22Rv1 (cell line): ENCODE measurements around the gene RBMS3.
"Not testable (repeated sequence)": the region's sequence is repeated elsewhere in the genome, so short reads cannot be mapped to it uniquely, and the experiment has no call there.

Experiments
- H3K27ac ChIP-seq: fragments of 450-650 bp; 2 replicates; pipeline ENCODE4 v1.5.1; 2017
- CTCF ChIP-seq: fragments of 450-650 bp; IDR thresholded peaks from 2 replicates; pipeline ENCODE4 v1.5.1; 2017; ENCODE audit warnings: mild to moderate bottlenecking
- ZFX ChIP-seq: fragments of 450-650 bp; IDR thresholded peaks from 2 replicates; pipeline ENCODE4 v1.6.1; 2017; ENCODE audit warnings: antibody characterized with exemption, borderline replicate concordance

RBMS3 gene

DNA sequence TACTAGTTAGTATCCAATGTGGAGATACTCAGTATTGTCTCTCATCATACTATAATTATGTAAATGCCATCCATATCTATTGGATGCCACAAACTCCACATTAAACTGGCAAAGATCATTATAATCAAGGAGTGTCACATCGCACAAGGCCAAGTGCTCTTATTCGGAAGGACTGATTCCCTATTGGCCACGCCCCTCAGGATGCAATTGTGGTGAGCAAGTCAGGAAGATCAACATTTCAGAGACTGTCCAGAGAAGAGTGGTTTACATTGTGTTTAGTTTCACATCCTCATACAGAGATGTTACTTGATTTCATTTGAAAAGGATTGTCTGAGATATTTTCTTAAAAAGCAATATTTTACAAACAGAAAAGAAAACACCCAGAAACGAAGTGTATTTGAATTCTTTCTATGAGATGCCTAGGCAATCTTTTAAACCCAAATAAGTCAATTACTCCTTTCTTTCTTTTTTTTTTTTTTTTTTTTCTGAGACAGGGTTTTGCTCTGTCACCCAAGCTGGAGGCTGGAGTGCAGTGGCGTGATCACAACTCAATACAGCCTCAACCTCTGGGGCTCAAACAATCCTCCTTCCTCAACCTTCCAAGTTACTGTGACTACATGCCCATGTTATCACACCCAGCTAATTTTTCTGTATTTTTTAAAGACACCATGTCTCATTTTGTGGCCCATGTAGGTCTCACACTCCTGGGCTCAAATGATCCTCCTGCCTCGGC lies 369.1 kb downstream of the RBMS3 start:
- TF ChIP-seq ZFX (no peak), CTCF (no peak)
- H3K27ac ChIP-seq: no peak overlapping the region

DNA sequence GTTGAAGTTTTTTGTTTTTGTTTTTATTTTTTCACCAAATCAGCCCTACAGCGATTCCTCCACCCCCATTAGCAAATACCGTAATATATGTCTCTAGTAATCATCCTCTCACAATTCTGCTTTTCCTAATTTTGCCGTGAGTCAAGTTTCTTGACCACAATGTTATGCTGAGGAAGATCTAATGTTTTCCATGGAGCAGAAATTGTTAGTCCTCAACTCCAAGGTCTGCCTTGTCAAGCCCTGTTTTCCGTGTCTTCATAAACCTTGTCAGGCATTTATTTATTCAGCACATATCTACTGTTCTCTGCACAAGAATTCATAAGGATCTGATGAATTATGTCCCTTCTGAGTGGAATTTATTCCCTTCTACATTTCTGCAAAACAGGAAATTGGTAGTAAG lies 372.8 kb downstream of the RBMS3 start:
- H3K27ac ChIP-seq: no peak overlapping the region

GRCh38 chr3:29655015-29655747 lies 374.3 kb downstream of the RBMS3 start:
- no peak overlapping the region for H3K27ac ChIP-seq
- TF ChIP-seq CTCF (no peak), ZFX (no peak)

More for the DNA sequence above, 372.8 kb downstream of the RBMS3 start:
- TF ChIP-seq ZFX (no peak), CTCF (no peak)

DNA sequence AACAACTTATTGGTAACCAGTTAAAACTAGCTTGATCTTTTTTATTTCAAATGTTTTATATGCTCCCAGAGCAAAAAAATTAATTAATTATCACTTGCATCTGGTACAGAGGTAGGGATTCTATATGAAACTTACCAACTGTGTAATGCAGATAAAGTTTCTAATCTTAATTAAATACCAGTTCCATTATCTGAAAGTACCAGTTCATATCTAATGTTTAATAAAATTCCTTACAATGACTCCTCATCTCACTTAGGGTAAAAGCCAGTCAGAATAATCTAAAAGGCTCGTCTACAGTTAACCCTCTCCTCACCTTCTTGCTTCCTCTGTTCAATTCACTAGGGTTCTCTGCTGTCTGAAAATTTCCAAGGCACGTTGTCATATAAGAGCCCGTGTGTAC lies 384.8 kb downstream of the RBMS3 start:
- no peak overlapping the region for H3K27ac ChIP-seq
- no peak for TF ChIP-seq CTCF
- TF ChIP-seq ZFX: no peak

- H3K27ac ChIP-seq: no peak overlapping the region
- TF ChIP-seq ZFX: no peak
- TF ChIP-seq CTCF: no peak
Observed at GRCh38 chr3:29668233-29668632, 387.4 kb downstream of the RBMS3 start.

- no peak overlapping the region for H3K27ac ChIP-seq
- TF ChIP-seq CTCF: no peak
- TF ChIP-seq ZFX: no peak
Observed at GRCh38 chr3:29668728-29669127, 387.9 kb downstream of the RBMS3 start.

DNA sequence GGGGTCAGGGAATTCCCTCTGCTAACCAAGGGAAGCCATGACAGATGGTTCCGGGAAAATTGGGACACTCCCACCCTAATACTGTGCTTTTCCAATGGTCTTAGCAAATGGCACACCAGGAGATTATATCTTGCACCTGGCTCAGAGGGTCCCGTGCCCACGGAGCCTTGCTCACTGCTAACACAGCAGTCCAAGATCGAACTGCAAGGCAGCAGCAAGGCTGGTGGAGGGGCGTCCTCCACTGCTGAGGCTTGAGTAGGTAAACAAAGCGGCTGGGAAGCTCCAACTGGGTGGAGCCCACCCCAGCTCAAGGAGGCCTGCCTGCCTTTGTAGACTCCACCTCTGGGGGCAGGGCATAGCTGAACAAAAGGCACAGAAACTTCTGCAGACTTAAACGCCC lies 389.6 kb downstream of the RBMS3 start:
- H3K27ac ChIP-seq: not testable (repeated sequence)
